HepG2 (cell line): ENCODE data around the gene GAB3. TPM values are rescaled to one million over a fixed set of nuclear protein-coding genes. Genes with fewer than 3 reads are reported as not detected.

ENCODE experiments used
- ATAC-seq: fragments of 200-7000 bp; cut with Tn5 transposase; 3 replicates; pipeline ENCODE4 v1.9.1; 2020; ENCODE audit warnings: mild to moderate bottlenecking, moderate library complexity
- BruUV-seq: library from RNA; stranded (reverse); fragments of 400-500 nt; replicated peaks from 2 replicates; lab custom pipeline; 2021; lab: Mats Ljungman, UMichigan
- CTCF ChIA-PET: fragments of 300-600 bp; formaldehyde crosslinking; extraction: SDS; loops from one replicate; lab custom pipeline; 2021; ENCODE audit warnings: low total read pairs, inconsistent platforms, low intra/inter-chr PET ratio; lab: Yijun Ruan, JAX
- POLR2A ChIA-PET: fragments of 350-600 bp; sonication (Branson Sonifier 250); formaldehyde crosslinking; loops from one replicate; lab custom pipeline; 2020; ENCODE audit warnings: antibody characterized with exemption, inconsistent platforms; lab: Yijun Ruan, JAX
- DNase-seq: peaks from one replicate; pipeline ENCODE4 v3.0.0-alpha.2; 2015; ENCODE audit warnings: low spot score
- FAIRE-seq: peaks from 3 replicates; lab custom pipeline; 2011; peaks lifted over from hg19 to GRCh38; lab: Jason Lieb, UNC
- H2AFZ ChIP-seq: one replicate; pipeline ENCODE4 v1.6.1; 2011; ENCODE audit warnings: low read length, inconsistent platforms
- H3K27ac ChIP-seq: fragments of 300-600 bp; 3 replicates; pipeline ENCODE4 v1.8.0; 2011; ENCODE audit warnings: mixed run types, mild to moderate bottlenecking, mixed read lengths, low read length, inconsistent platforms; ENCODE audit not compliant: insufficient read depth; ENCODE audit errors: extremely low read length
- H3K27me3 ChIP-seq, 2 experiments: fragments of 200-600 bp in 1 of 2; 2 replicates in 1 of 2; 3 replicates in 1 of 2; pipeline versions ENCODE4 v1.6.0 to v1.8.0; 2011; ENCODE audit warnings: low read length in 2 of 2, mild to moderate bottlenecking in 2 of 2, moderate library complexity in 2 of 2, inconsistent platforms in 1 of 2; ENCODE audit not compliant: insufficient read depth in 2 of 2, control insufficient read depth in 1 of 2
- H3K36me3 ChIP-seq, 2 experiments: fragments of 200-600 bp in 1 of 2; replicated peaks in 1 of 2; 2 replicates in 1 of 2; 3 replicates in 1 of 2; pipeline versions ENCODE4 v1.5.1 to v1.8.0; 2011; ENCODE audit warnings: low read length in 2 of 2, inconsistent platforms in 1 of 2; ENCODE audit not compliant: insufficient read depth in 2 of 2, control insufficient read depth in 1 of 2
- H3K4me1 ChIP-seq: 2 replicates; pipeline ENCODE4 v1.5.1; 2012; ENCODE audit warnings: low read length, inconsistent platforms; ENCODE audit not compliant: insufficient read depth
- H3K4me2 ChIP-seq: 2 replicates; pipeline ENCODE4 v1.6.0; 2011; ENCODE audit warnings: low read depth, low read length, inconsistent platforms
- H3K4me3 ChIP-seq, 3 experiments: fragments of 200-600 bp in 1 of 3; sonication (generic), shearing (Covaris generic) in 1 of 3; replicated peaks in 1 of 3; 2 replicates each; pipeline ENCODE4 v1.5.1; 2011 to 2016; ENCODE audit warnings: low read length in 3 of 3, inconsistent platforms in 2 of 3, low read depth in 2 of 3, mild to moderate bottlenecking in 2 of 3, control low read depth in 1 of 3, mixed read lengths in 1 of 3; ENCODE audit not compliant: insufficient read depth in 1 of 3
- H3K79me2 ChIP-seq: one replicate; pipeline ENCODE4 v1.6.1; 2011; ENCODE audit warnings: low read length, inconsistent platforms; ENCODE audit not compliant: insufficient read depth
- H3K9ac ChIP-seq: 2 replicates; pipeline ENCODE4 v1.6.0; 2011; ENCODE audit warnings: mild to moderate bottlenecking, low read depth, low read length, inconsistent platforms; ENCODE audit not compliant: insufficient read depth
- H3K9me3 ChIP-seq: 2 replicates; pipeline ENCODE4 v1.5.1; 2012; ENCODE audit warnings: mild to moderate bottlenecking, low read length
- H4K20me1 ChIP-seq: 2 replicates; pipeline ENCODE4 v1.6.0; 2011; ENCODE audit warnings: inconsistent platforms, mild to moderate bottlenecking, low read length, moderate library complexity; ENCODE audit not compliant: insufficient read depth
- ATRX ChIP-seq: sonication (generic); formaldehyde crosslinking; IDR thresholded peaks from 2 replicates; pipeline ENCODE4 v1.4.0; 2020; ENCODE audit warnings: missing genetic modification reagents, borderline replicate concordance
- HNRNPLL ChIP-seq: fragments of 200-400 bp; formaldehyde crosslinking; IDR thresholded peaks from 2 replicates; pipeline ENCODE4 v1.6.1; 2017; ENCODE audit warnings: mild to moderate bottlenecking, low read depth, low read length; ENCODE audit not compliant: poor library complexity, severe bottlenecking
- NFKBIZ ChIP-seq: IDR thresholded peaks from 2 replicates; pipeline ENCODE4 v1.6.1; 2018; ENCODE audit warnings: missing genetic modification reagents, missing compliant biosample characterization
- RBM39 ChIP-seq: fragments of 200-400 bp; formaldehyde crosslinking; IDR thresholded peaks from one replicate; pipeline ENCODE4 v1.6.1; 2018; ENCODE audit warnings: antibody characterized with exemption, mild to moderate bottlenecking, low read depth, low read length; ENCODE audit not compliant: poor library complexity, severe bottlenecking
- SNAI1 ChIP-seq: sonication (generic); formaldehyde crosslinking; IDR thresholded peaks from 2 replicates; pipeline ENCODE4 v1.5.0; 2020; ENCODE audit warnings: mild to moderate bottlenecking, missing genetic modification reagents, borderline replicate concordance
- SP2 ChIP-seq: sonication (generic); formaldehyde crosslinking; IDR thresholded peaks from 2 replicates; pipeline ENCODE4 v1.5.1; 2020; ENCODE audit warnings: mild to moderate bottlenecking, missing genetic modification reagents
- THAP11 ChIP-seq: IDR thresholded peaks from 2 replicates; pipeline ENCODE4 v1.6.1; 2016; ENCODE audit warnings: missing biosample characterization, missing genetic modification reagents
- ZBTB37 ChIP-seq: sonication (generic); formaldehyde crosslinking; IDR thresholded peaks from 2 replicates; pipeline ENCODE4 v1.4.0; 2020; ENCODE audit warnings: mild to moderate bottlenecking, missing genetic modification reagents
- ZNF232 ChIP-seq: sonication (generic); formaldehyde crosslinking; IDR thresholded peaks from 2 replicates; pipeline ENCODE4 v1.4.0; 2020; ENCODE audit warnings: missing genetic modification reagents, borderline replicate concordance
- ZNF446 ChIP-seq: sonication (generic); formaldehyde crosslinking; IDR thresholded peaks from 2 replicates; pipeline ENCODE4 v1.5.0; 2020; ENCODE audit warnings: mild to moderate bottlenecking, missing genetic modification reagents
- ZNF577 ChIP-seq: sonication (generic); formaldehyde crosslinking; IDR thresholded peaks from 2 replicates; pipeline ENCODE4 v1.4.0; 2020; ENCODE audit warnings: mild to moderate bottlenecking, low read depth, missing genetic modification reagents, borderline replicate concordance
- ZNF672 ChIP-seq: sonication (generic); formaldehyde crosslinking; IDR thresholded peaks from 2 replicates; pipeline ENCODE4 v1.8.1; 2022; ENCODE audit warnings: missing genetic modification reagents
- ZNF678 ChIP-seq: sonication (generic); formaldehyde crosslinking; IDR thresholded peaks from 2 replicates; pipeline ENCODE4 v1.4.0; 2020; ENCODE audit warnings: mild to moderate bottlenecking, missing genetic modification reagents
- ZNF737 ChIP-seq: sonication (generic); formaldehyde crosslinking; IDR thresholded peaks from 2 replicates; pipeline ENCODE4 v1.5.0; 2020; ENCODE audit warnings: missing genetic modification reagents, mild to moderate bottlenecking, borderline replicate concordance
- WGBS: methylation state at CpG from one replicate; pipeline ENCODE4 v1.1.6; 2017; ENCODE audit warnings: low lambda C conversion rate; 5-methylcytosine and 5-hydroxymethylcytosine counted together
- in situ Hi-C: cut with HindIII; loops from 2 replicates; pipeline ENCODE4 v1.10.0; 2017; ENCODE audit warnings: low pct_unique_long_range_greater_than_20kb; ENCODE audit not compliant: extremely low pct_ligation_motif_present
- intact Hi-C: fragments of 100-400 bp; cut with micrococcal nuclease; formaldehyde crosslinking; loops from one replicate; pipeline ENCODE4 v1.10.0; 2022; ENCODE audit not compliant: unreplicated experiment
- polyA plus RNA-seq, 8 experiments: library from polyadenylated mRNA; depleted of rRNA in 3 of 8; stranded (reverse) in 7 of 8; unstranded in 1 of 8; fragments of >200 nt; fragmentation: Illumina TruSeq in 4 of 8; extraction: Trizol in 4 of 8; gene quantifications; 2 replicates each; pipeline versions ENCODE4 v1.2.1 to v1.2.3, GENCODE V29; 2011 to 2016; ENCODE audit warnings: low read depth in 4 of 8, missing spikeins in 1 of 8, mixed read lengths in 1 of 8; ENCODE audit not compliant: insufficient read depth in 1 of 8
- total RNA-seq, 5 experiments: library from RNA; depleted of rRNA; stranded (reverse); fragments of >200 nt; fragmentation: Illumina TruSeq; extraction: Trizol; gene quantifications; 2 replicates each; pipeline ENCODE4 v1.2.3, GENCODE V29; 2016; ENCODE audit warnings: low read depth in 1 of 5

The GAB3 gene
- total and polyA plus RNA-seq, 2 of the 13 experiments (the other 11 are each of a cell fraction or from before 2014, with no cell fraction given), result not detected

- intact Hi-C loops, result no loop called here
- POLR2A ChIA-PET, result interaction anchor here (0.6 kb wide), 1 partner anchor 108 kb away, joined by 3 read pairs; no protein-coding TSS in a partner anchor
Measured at GRCh38 chrX:154730253-154730891, 20.5 kb downstream of the GAB3 start.

More at GRCh38 chrX:154730253-154730891, 20.5 kb downstream of the GAB3 start:
- H2AFZ ChIP-seq, result no peak overlapping the region
- no peaks in the 10 kb centered on the region for H3K36me3 ChIP-seq
- CTCF ChIA-PET, result no interaction called here
- H3K27ac ChIP-seq, result no peak overlapping the region
- H4K20me1 ChIP-seq, result no peaks in the 10 kb centered on the region
- no peak overlapping the region for H3K9ac ChIP-seq
- H3K79me2 ChIP-seq, result no peaks in the 10 kb centered on the region
- H3K4me2 ChIP-seq, result no peak overlapping the region
- WGBS, result 15% methylated on average over 6 of the region's 6 CpGs
- DNase-seq (no peak), ATAC-seq (no peak), FAIRE-seq (no peak)
- no peak for TF ChIP-seq SNAI1
- TF ChIP-seq ZNF672, result no peak
- no peak for TF ChIP-seq ZNF577 (CRISPR knock-in tag)
- TF ChIP-seq HNRNPLL, result no peak
- TF ChIP-seq ZBTB37 (CRISPR knock-in tag), result no peak
- TF ChIP-seq ATRX (CRISPR knock-in tag), result no peak
- no peak for TF ChIP-seq SP2 (CRISPR knock-in tag)
- no peak for TF ChIP-seq RBM39
- TF ChIP-seq NFKBIZ (CRISPR knock-in tag), result no peak
- no peak for TF ChIP-seq ZNF678
- TF ChIP-seq ZNF446 (CRISPR knock-in tag), result no peak
- TF ChIP-seq ZNF232 (CRISPR knock-in tag), result no peak
- no peak for TF ChIP-seq ZNF737 (CRISPR knock-in tag)
- TF ChIP-seq THAP11 (CRISPR knock-in tag), result no peak
- no TSS peak for BruUV-seq
- in situ Hi-C loops, result no loop called here
- H3K9me3 ChIP-seq, result no peaks in the 10 kb centered on the region
- H3K4me1 ChIP-seq, result 0 out of 2 replicates have a peak, but pooled peaks cover 6% of the 10 kb centered on the region
- H3K27me3 ChIP-seq, result no peaks in the 10 kb centered on the region; a peak in 1 of 5 replicates
- no peak overlapping the region for H3K4me3 ChIP-seq
